NCI-H82 treated with DMSO at 0.1 percent for 48 hours (cell line): ENCODE data around the gene MAFB.

Experiments used
- DNase-seq: peaks from one replicate; lab custom pipeline; 2025; ENCODE audit not compliant: unreplicated experiment; lab: John Stamatoyannopoulos, UW

Gene MAFB

GRCh38 chr20:40659567-40659966 lies 29.5 kb downstream of the MAFB start:
- no peak for DNase-seq

GRCh38 chr20:40658509-40658908 lies 30.5 kb downstream of the MAFB start:
- DNase-seq = no peak

DNA sequence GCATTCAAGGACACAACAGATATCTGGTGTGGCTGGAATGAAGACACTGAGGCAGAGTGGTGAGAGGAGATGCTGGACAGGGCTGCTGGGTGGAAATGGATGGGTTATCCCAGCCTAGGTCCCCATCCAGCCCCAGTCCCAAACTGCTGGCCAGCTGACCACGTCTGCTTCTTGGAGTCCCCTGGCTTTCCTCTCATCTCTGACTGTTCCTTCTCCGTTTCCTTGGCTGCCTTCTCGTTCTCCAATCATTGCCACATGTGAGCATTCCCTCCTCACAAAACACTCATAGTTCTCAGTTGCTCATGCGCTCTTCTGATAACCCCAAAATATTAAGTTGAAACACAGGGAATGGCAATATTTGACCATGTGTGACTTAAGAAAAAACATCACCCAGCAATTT lies 31.5 kb downstream of the MAFB start:
- no peak for DNase-seq

- no peak for DNase-seq
These were observed 33.6 kb downstream of the MAFB start for GRCh38 chr20:40655451-40655850.

GRCh38 chr20:40654876-40655275 lies 34.2 kb downstream of the MAFB start:
- DNase-seq = no peak

DNA sequence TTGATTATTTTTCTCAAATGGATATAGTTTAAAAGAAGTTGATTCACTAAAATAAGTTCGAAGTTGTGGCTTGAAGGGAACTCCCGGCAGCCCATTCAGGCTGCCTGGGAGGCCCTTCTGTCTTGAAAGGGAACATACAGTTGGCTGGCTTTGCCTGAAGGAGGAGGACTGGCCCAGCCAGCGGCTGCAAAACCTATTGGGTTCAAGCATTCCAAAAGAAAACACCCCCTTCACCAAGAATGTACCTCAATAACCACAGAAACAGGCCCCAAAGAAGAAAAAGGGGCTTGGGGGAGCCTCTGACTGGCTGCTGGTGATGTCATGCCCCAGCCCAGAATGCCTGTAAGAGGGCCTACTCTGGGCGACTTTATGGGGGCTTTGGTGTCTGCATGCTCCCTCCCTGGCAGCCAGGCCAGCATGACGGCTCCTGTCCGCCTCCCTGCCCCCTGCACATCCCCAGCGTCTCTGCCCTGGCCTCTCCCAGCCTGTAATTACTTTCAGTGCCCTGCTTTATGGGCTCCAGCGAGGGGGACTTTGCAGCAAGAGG lies 36.5 kb downstream of the MAFB start:
- DNase-seq = no peak

DNA sequence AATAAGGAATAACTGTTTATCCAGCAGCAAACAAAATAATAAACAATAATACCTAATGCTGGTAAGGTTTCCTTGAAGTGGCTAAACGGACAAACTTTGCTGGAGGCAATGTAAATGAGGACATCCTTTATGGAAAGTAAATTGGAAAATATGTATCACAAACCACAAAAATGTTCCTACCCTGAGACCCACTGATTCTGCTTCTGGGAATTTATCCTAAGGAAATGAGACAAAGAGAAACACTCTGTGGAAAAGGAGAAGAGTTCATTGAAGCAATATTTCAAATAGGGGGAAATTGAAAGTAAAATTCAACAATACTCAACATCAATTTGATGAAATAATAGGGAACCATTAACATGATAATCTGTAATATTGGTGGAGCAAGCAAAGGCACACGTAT lies 37.9 kb downstream of the MAFB start:
- DNase-seq = no peak

GRCh38 chr20:40650707-40651106 lies 38.3 kb downstream of the MAFB start:
- no peak for DNase-seq

GRCh38 chr20:40648210-40649072 lies 40.6 kb downstream of the MAFB start:
- DNase-seq = no peak

- DNase-seq = no peak
These were observed 42.2 kb downstream of the MAFB start for GRCh38 chr20:40646813-40647212.

- DNase-seq = no peak
These were observed 42.7 kb downstream of the MAFB start for GRCh38 chr20:40646361-40646760.

DNA sequence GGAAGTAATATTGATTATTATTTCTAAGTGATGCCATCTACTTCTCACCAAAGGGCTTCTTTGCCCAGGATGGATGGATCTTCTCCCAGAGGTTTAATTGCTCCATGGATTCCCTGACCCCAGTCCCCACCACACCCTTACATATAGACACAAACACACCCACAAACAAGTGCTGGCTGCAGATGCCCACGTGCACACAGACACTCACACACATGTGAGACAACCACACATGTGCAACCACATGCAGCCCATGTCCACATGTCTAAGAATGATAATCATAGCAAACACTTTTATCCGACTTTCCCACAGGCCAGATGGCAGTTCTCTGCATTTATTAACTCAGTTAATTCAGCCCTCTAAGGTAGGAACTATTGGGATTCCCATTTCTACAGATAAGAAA lies 44.2 kb downstream of the MAFB start:
- no peak for DNase-seq

- DNase-seq = no peak
These were observed 45.1 kb downstream of the MAFB start for GRCh38 chr20:40643891-40644290.

GRCh38 chr20:40641809-40642208 lies 47.2 kb downstream of the MAFB start:
- no peak for DNase-seq

GRCh38 chr20:40641202-40641601 lies 47.8 kb downstream of the MAFB start:
- no peak for DNase-seq

DNA sequence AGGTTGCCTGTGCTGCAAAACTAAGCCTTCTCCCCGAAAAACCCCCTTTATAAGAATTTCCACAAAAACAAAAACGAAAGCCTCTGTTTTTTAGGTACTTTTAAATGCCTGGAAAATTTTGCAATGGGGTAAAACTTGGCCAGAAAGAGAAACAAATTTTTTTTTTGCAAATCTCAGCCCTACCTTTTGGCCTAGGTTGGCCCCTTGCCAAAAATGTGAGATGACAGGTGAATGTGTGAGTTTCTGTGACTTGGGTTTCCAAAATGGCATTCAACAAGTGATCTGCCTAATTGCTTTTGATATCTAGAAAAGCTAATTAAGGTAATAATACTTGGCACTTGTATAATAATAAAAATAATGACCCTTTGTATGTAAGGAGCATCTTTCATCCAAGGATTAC lies 48.4 kb downstream of the MAFB start:
- DNase-seq = no peak

GRCh38 chr20:40639676-40640355 lies 49.2 kb downstream of the MAFB start:
- no peak for DNase-seq

DNA sequence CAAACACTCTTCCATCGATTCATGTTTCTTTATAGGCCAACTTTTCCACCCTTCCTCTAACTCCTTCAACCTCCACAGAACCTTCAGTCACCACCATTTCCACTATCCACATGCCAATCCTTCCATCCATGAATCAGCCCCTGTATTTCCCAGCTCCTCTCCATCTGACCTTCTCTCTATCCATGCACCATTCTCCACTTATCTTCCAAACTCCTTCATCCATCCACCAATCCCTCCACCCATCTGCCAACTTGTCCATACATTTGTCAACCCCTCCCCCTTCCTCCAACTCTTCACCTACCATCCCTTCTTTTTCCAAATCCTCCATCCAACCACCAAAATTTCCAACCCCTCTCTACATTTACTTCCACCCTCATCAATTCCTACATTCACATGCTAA lies 49.9 kb downstream of the MAFB start:
- no peak for DNase-seq

- DNase-seq = no peak
These were observed 50.6 kb downstream of the MAFB start for GRCh38 chr20:40638414-40638813.

DNA sequence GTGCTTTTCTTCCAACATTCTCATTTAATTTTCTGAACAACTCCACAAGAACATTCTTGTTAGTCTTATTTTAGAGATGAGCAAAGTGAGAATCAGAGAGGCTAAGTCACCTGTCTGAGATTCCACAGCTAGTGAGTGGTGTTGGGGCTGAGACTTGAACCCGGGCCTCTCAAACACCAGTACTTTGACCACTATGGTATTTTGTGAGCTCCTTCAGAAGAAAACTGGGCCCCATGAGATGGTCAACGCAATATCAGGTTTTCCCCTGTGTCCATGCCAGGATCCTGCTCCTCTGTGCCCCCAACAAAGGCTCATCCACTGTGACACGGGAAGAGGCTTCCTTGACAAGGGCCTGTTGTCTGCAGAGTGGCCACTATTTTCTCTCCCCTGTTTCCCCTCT lies 51.9 kb downstream of the MAFB start:
- no peak for DNase-seq

- no peak for DNase-seq
These were observed 52.5 kb downstream of the MAFB start for GRCh38 chr20:40636486-40636885.

GRCh38 chr20:40635971-40636370 lies 53.1 kb downstream of the MAFB start:
- no peak for DNase-seq
